GM21717 (cell line): ENCODE results near the gene TTC23.

Experiments used
- ATAC-seq: cut with Tn5 transposase; IDR thresholded peaks from one replicate; pipeline ENCODE4 v1.9.1; 2021; ENCODE audit warnings: mild to moderate bottlenecking, moderate library complexity; ENCODE audit not compliant: unreplicated experiment

Gene TTC23

DNA sequence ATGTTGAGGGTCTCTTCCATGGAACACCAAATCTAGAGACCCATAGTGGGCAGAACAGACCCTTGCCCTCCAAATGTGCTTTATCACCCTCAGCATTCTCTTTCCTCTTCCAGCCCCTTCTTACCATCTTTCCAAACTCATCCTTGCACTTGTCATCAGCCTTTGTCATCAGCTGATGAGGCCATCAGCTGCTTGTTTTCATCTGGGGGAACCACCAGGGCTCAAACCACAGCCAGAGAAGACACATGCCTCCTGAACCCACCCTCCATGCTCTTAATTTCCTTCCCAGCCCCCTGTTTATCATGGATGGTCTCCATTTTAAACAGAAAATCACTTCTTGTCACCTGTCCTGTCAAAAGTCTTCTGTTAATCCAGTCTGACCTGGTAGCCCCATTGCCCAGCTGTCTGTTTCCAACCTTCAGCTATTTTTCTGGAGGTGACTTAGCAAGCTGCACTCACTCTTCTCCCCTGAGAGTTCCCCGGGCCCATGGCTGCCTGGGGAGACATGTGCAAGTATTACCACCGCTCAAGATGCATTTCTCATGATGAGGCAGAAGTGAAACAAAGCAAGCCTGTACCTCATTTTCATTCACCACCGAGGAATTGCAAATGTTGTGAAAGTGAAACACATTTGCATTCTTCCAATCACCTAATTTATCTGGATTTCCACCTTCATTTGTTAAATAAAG, 159.2 kb downstream of the TTC23 start:
- peak; percentile 100 for ATAC-seq

DNA sequence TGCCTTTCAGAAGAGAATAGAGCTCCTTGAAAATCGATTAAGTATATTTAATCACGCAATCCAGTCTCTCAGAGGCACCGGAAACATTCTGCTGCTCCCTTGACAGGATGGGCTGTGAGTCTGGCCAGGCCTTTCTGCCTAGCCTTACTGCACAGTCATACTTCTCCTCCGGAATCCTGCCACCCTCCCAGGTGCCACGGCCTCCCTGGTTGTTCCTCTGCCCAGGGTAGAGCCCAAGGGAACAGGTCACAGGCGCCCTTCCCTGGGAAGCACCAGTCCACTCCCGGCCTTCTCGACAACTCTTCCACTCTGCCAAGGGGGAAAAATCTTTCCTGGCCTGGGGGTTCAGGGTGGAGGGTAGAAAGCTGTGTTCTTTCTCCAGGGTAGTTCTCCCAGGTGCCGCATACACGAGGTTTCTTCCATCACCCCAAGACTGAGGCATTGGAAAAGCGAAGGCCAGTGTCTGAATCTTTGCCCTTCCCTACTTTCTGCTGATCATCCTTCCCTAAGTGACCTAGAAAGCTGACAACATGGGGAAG, 161.9 kb downstream of the TTC23 start:
- no peak for ATAC-seq

DNA sequence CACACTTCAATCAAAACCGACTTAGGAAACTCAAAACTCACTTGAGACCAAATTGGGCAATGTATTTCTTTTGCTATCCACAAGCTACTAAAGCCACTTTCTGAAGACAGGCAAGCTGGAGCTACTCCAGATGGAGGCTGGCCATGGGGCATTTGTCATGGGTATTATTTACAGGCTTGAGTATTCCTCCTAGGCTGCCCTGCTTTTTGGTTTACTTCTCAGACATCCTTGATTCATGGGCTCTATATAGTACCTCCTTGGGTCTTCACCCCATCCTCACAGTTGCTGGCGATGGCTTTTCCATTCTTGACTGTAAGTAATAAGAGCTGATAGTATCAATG, 163.1 kb downstream of the TTC23 start:
- no peak for ATAC-seq
